ENCODE measurements around the gene BTRC.

The BTRC gene

GRCh38 chr10:101570428-101571270 lies 216.7 kb downstream of the BTRC start:
- peak; percentile 53 for DNase-seq

GRCh38 chr10:101571271-101571925 lies 217.4 kb downstream of the BTRC start:
- no peak for DNase-seq

GRCh38 chr10:101572126-101572525 lies 218.2 kb downstream of the BTRC start:
- DNase-seq, result no peak

GRCh38 chr10:101572785-101573184 lies 218.8 kb downstream of the BTRC start:
- no peak for DNase-seq

GRCh38 chr10:101573885-101574753 lies 220.2 kb downstream of the BTRC start:
- DNase-seq, result no peak

- no peak for DNase-seq
Observed at GRCh38 chr10:101575091-101575490, 221.1 kb downstream of the BTRC start.

GRCh38 chr10:101575580-101576210 lies 221.7 kb downstream of the BTRC start:
- DNase-seq, result no peak

- DNase-seq, result no peak
Observed at GRCh38 chr10:101576211-101576863, 222.4 kb downstream of the BTRC start.

GRCh38 chr10:101577121-101577871 lies 223.3 kb downstream of the BTRC start:
- DNase-seq, result no peak

- DNase-seq, result no peak
Observed at GRCh38 chr10:101578192-101578591, 224.2 kb downstream of the BTRC start.

GRCh38 chr10:101578803-101579515 lies 225.0 kb downstream of the BTRC start:
- no peak for DNase-seq

- DNase-seq, result no peak
Observed at GRCh38 chr10:101579516-101579870, 225.5 kb downstream of the BTRC start.

- no peak for DNase-seq
Observed at GRCh38 chr10:101580486-101581399, 226.8 kb downstream of the BTRC start.

GRCh38 chr10:101585841-101586240 lies 231.9 kb downstream of the BTRC start:
- DNase-seq, result no peak

- DNase-seq, result peak; percentile 88
Observed at GRCh38 chr10:101587725-101588653, 234.0 kb downstream of the BTRC start, which contains the start of the genes DPCD and POLL. DPCD (plus strand) TSS chr10:101588321; CDS start chr10:101588337, 16 bp downstream. POLL (minus strand) TSS chr10:101588257; CDS start chr10:101587360, 897 bp downstream.

GRCh38 chr10:101588879-101589278 lies 234.9 kb downstream of the BTRC start:
- no peak for DNase-seq

- DNase-seq, result peak; percentile 36
Observed at GRCh38 chr10:101593331-101593730, 239.4 kb downstream of the BTRC start.

Measured in GDM1 (cell line).